GM21360 (cell line): Measurements from ENCODE around the gene BCL11A.

ENCODE experiments used
- ATAC-seq: cut with Tn5 transposase; IDR thresholded peaks from one replicate; pipeline ENCODE4 v1.9.1; 2021; ENCODE audit warnings: mild to moderate bottlenecking, moderate library complexity; ENCODE audit not compliant: unreplicated experiment

The BCL11A gene

DNA sequence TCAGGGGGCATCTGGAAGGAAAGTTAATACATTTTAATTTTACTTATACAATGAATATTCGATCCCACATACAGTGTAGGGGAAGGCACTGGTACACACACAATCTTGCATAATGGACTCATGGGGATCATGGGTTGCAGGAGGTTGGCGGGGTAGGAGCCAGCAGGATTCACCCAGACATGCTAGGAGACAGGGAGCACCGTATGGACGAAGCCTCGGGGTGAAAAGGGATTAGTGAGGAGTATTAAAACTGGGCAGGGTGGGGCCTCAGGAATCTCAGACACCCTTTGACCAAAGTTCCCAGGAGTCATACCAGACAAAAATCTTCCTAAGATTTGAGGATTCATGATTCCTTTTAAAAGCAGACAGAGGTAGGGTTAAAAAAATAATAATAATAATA is 140.8 kb downstream of the BCL11A start:
- ATAC-seq = no peak

GRCh38 chr2:60412027-60412426 is 141.4 kb downstream of the BCL11A start:
- no peak for ATAC-seq

DNA sequence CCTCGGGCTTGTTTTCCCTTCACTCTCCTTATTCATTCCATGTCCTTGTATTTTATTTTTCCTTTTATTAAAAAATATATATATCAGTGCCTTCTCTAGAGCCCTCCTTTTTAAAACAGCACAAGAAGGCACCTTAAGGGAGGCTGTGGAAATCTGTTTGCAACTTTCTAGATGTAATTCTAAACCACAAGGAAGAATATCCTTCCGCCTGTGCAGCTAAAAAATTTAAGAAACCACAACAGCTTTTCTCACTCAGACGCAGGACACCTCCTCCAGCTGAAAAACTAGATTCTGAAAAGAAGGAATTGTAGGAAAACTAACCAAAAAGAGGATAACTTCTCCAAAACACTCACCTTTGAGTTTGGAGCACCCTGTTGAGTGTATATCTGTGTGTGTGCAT is 142.2 kb downstream of the BCL11A start:
- no peak for ATAC-seq

DNA sequence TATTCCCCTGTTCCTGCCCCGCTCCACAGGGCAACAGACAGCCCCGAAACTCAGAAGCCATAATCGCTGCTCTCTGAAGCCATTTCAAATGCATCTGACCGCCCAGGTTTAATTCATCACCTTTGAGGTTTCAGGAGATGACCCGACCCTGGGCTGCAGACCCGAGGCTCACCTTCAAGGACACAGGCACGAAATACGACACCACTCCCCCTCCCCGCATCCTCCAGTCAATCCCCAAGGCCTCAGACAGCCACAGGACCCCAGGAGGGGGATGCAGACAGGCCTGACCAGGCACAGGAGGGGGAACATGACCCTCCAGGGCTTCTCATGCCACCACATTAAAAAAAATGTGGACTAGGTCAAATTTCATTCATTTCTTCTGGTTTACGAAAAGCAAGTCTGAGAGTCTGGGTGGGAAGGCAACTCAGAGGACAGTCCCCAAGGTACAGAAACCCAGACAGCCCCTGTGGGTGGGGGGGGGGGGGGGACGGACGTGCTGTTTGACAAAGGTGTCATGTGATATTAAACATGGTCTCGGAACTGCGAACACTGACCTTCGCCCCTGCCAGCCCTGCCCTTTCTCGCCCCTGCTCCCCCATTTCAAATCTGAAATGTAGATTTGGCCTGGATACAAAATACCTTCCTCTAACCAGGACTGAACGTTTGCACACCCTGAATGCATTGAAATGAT is 142.9 kb downstream of the BCL11A start:
- no peak for ATAC-seq

DNA sequence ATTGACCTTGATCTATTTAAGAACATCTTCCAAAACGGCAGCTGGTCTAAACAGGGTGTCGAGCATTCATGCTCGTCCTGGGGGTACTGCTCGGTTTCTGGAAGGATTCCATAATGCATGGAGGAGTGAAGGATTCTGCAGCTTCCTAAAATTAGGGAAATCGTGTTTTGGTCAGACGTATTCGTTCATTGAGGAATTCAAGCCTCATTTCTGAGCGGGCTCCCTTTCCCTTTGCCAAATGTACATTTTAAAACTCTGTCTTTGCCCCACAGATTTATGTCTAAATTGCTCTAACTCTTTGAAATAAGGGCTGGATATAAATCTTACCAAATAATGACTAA is 144.0 kb downstream of the BCL11A start:
- no peak for ATAC-seq

GRCh38 chr2:60408811-60409530 is 144.5 kb downstream of the BCL11A start:
- no peak for ATAC-seq

- ATAC-seq = no peak
Observed at GRCh38 chr2:60408207-60408606, 145.2 kb downstream of the BCL11A start.

GRCh38 chr2:60407398-60407797 is 146.1 kb downstream of the BCL11A start:
- no peak for ATAC-seq

DNA sequence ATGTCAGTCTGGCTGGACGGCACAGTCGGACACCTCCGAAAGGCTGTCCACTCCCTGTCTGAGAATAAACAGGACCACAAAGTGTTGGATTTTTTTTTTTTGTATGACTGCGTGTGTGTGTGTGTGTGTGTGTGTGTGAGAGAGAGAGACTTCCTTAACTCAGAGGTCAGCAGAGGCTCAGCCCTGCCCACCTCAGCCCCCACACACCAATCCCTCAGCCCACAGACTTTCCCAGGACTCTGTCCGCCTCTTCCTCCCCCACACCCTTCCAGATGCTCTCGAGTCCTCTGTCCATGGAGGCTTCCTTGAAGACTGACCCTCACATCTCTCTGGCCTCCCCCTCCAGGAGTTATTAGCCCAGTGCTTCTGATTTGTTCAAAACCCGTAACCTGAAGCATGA is 147.3 kb downstream of the BCL11A start:
- ATAC-seq = no peak

- ATAC-seq = no peak
Observed at GRCh38 chr2:60405271-60405919, 148.1 kb downstream of the BCL11A start.
